ENCODE measurements around the gene LRRC34.

The LRRC34 gene

GRCh38 chr3:169748670-169749069 is 64.0 kb downstream of the LRRC34 start:
- TF ChIP-seq USF1 (IDR thresholded peaks at IDR 0.05), result no peak
- TF ChIP-seq CREB1 (IDR thresholded peaks at IDR 0.05; ENCODE audit: low read depth), result no peak
- TF ChIP-seq YY1 (IDR thresholded peaks at IDR 0.05; ENCODE audit: low read depth), result no peak
- TF ChIP-seq REST (IDR thresholded peaks at IDR 0.05; ENCODE audit: low read depth), result no peak
- TF ChIP-seq TAF1 (IDR thresholded peaks at IDR 0.05; ENCODE audit: low read depth), result no peak

- TF ChIP-seq FOXM1 (IDR thresholded peaks at IDR 0.05; ENCODE audit: borderline replicate concordance, low read depth) (no peak), MAX (IDR thresholded peaks at IDR 0.05) (no peak), TEAD4 (IDR thresholded peaks at IDR 0.05) (no peak), TCF12 (IDR thresholded peaks at IDR 0.05; ENCODE audit: low read depth) (no peak)
These were observed 65.8 kb downstream of the LRRC34 start for GRCh38 chr3:169746924-169747323.

GRCh38 chr3:169744366-169745054 is 68.2 kb downstream of the LRRC34 start:
- TF ChIP-seq MAX (IDR thresholded peaks at IDR 0.05), result no peak
- peak; percentile 87 for TF ChIP-seq RAD21 (IDR thresholded peaks at IDR 0.05; ENCODE audit: low read depth)

All from Ishikawa (cell line).